Stimulated activated CD4-positive, alpha-beta T cell treated with anti-CD3 and anti-CD28 coated beads, Interleukin-15, amount 100 ng/mL, for 1 hour (primary cell): ENCODE results near the gene MAFB.

Source experiments
- DNase-seq, 2 donors: peaks; one replicate each; pipeline ENCODE4 v3.0.0-alpha.2; 2020; ENCODE audit warnings: low read depth in 1 of 2, low spot score in 1 of 2

MAFB gene

DNA sequence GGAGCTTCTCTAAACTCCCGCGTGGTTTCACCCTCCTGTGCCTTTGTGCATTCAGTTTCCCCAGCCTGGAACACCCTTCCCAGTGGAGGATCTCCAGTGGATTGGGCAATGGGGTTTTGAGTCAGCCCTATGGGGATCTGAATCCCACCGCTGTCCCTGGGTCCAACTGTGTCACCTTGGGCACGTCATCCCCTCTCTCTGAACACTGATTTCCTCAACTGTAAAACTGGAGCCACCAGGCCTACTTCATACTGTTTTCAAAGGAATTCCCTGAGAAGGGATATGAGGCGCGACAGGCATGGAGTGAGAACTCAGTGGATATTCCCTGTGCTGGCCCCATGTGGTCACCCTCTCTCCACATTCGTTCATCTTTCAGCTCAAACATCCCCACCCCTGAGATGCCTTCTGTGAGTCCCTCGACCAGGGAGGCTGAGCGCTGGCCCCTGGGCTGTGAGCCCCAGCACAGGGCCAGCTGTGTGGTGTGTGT lies 25.7 kb downstream of the MAFB start:
- DNase-seq: no peak

DNA sequence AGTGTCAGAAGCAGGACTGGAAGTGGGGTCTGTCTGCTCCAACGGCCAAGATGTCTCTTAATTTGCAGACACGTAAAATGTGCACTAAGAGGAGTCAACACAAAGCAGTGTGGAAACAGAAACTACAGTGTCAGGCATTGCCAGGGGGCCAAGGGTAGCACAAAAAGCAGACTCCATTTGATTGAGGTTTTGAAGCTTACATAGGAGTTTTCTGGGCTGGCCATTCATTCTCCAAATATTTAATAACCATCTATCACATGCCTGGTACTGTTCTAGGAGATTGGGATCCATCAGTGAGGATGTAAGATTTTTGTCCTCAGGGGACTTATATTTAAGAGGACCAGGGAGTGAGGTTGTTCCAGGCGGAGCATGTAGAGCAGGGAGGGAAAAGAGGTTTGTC lies 29.5 kb downstream of the MAFB start:
- no peak for DNase-seq

DNA sequence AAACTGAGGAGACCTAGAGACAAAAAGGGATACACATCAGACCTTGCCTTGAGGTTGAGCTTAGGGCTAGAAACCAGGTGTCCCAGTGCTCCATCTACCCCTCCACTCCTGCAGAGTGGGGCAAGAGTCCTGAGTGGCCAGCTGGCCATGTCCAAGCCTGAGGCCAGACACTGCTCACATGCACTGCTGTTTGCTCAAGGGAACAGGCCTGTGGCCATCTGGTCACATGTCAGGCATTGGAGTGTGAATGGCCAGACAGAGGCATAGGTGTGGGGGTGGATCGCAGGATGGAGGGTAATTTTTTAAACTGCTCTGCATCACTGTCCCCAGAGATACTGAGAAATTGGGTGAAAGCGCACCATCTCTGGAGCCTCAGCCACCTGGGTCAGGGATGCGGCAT lies 30.5 kb downstream of the MAFB start:
- DNase-seq: no peak

DNA sequence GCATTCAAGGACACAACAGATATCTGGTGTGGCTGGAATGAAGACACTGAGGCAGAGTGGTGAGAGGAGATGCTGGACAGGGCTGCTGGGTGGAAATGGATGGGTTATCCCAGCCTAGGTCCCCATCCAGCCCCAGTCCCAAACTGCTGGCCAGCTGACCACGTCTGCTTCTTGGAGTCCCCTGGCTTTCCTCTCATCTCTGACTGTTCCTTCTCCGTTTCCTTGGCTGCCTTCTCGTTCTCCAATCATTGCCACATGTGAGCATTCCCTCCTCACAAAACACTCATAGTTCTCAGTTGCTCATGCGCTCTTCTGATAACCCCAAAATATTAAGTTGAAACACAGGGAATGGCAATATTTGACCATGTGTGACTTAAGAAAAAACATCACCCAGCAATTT lies 31.5 kb downstream of the MAFB start:
- no peak for DNase-seq

DNA sequence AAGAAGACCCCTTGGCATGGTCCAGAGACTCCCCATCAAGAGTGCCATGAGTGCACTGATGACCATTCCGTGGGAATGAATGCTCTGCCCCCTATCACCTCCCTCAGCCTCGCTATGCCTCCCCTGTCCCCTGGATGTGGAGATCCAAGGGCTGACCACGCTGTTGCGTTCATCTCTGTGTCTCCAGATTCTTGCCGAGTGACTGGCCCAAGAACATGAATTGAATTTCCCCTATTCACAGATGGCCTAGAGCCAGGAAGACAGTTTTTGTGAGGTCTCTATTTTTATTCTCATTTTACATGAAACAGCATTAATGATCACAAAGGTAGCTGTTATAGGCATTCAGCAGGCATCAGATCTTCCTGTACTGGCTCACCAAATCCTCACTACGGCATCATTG lies 33.6 kb downstream of the MAFB start:
- no peak for DNase-seq

DNA sequence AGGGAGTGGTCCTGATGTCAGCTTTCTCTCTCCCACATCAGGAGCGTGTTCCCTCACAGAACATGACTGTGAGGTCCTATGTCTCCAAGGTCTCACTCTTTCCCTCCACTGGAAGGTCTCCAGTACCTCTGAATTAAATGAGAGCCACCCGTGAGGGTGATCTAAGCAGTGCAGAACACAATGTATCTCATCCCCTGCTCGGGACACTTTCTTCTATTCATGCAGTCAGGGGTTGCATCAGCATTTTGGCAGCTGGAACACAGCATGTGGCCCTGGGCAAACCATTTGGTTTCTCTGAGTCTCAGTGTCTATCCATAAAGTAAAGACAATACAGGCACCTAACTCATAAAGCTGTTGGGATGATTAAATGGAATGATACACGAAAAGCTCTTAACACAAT lies 34.2 kb downstream of the MAFB start:
- DNase-seq: no peak

DNA sequence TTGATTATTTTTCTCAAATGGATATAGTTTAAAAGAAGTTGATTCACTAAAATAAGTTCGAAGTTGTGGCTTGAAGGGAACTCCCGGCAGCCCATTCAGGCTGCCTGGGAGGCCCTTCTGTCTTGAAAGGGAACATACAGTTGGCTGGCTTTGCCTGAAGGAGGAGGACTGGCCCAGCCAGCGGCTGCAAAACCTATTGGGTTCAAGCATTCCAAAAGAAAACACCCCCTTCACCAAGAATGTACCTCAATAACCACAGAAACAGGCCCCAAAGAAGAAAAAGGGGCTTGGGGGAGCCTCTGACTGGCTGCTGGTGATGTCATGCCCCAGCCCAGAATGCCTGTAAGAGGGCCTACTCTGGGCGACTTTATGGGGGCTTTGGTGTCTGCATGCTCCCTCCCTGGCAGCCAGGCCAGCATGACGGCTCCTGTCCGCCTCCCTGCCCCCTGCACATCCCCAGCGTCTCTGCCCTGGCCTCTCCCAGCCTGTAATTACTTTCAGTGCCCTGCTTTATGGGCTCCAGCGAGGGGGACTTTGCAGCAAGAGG lies 36.5 kb downstream of the MAFB start:
- no peak for DNase-seq

DNA sequence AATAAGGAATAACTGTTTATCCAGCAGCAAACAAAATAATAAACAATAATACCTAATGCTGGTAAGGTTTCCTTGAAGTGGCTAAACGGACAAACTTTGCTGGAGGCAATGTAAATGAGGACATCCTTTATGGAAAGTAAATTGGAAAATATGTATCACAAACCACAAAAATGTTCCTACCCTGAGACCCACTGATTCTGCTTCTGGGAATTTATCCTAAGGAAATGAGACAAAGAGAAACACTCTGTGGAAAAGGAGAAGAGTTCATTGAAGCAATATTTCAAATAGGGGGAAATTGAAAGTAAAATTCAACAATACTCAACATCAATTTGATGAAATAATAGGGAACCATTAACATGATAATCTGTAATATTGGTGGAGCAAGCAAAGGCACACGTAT lies 37.9 kb downstream of the MAFB start:
- DNase-seq: no peak

DNA sequence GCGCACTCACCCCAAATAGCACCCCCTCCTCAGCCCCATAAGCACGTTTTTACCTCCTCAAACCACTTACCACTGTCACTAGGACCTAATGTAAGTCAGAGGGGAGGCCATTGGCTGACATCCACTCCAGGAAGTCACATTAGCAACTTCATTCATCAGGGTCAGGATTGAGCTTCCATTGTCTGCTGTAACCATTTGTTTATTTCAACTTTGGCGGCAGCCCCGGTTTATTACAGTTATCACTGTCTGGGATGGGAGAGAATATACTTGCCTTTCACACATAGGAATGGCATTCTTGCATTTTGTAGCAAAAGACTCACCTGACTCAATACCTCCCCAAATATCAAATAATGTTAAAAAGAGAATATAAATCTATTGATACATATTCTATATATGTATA lies 38.3 kb downstream of the MAFB start:
- DNase-seq: no peak

DNA sequence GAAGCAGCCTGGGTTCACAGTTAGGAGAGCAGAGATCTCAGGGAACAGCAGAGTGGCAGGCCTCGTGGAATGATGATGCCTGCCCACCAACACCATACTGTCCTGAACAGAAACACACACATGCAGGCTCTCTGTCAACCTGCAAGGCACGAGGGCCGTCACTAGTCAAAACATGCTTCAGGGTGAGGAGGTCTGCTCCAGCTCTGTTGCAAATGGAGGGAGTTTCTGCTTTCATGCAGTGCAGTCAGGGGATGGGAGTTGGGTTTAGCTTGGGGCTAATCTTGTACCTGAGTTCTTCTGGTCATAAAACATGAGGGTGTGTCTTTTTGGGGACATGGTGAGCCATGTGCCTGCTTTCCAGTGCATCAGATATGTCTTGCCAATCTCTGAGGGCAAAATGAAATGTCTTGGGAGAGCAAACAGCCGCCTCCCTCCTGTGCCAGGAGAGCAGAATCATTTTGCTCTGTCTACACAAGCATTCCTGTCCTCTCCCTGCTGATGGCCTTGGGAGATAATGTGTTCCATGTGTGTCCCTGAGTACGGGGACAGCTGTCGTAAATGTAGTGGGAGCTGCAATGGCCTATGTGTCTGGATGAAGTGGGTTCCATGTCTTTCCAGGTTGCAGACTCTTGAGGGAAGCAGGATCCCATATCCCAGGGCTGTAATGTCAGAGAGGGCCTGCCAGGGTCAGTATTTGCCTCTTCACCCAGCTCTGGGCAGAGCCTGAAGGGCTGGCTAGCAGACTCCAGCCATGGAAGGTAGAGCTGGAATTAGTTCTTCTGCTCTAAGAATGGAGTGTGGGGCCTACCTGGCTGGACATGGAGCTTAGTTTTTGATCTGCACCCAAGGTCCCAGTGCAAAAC lies 40.6 kb downstream of the MAFB start:
- DNase-seq: no peak

DNA sequence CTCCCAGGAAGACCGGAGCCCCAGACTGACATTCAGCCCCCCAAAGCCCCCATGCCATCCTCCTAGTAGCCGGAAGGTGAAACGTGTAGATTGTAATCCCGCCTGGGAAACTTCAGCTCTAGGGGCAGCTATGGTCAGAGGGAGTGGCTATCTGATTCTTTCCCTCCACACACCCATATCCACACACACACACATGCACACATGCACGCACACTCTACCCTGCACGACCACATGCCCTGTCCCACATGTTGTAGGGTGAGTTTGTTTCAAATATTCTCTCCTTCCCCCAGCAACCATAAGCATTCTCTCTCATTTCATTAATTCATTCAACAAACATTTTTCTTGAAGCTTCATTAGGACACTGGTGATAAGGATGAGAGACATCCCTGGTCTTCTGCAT lies 42.2 kb downstream of the MAFB start:
- no peak for DNase-seq

DNA sequence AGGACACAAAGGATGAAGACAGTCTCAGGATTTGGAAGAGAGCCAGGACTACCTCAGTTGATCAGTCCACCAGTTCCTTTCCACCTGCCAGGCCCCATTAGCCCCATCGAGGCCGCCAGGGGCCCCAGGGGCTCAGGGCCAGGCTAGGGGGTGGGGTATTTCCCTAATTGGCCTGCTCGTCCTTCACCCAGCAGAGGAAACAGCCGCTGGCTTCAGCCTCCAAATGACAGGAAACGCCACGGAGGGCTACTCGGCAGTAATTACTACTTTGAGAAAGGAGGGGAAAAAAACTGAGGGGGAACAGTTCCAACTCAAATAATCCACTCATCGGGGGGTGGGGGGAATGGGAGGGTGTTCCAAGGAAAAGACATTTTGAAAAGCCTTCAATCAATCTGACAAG lies 42.7 kb downstream of the MAFB start:
- no peak for DNase-seq

DNA sequence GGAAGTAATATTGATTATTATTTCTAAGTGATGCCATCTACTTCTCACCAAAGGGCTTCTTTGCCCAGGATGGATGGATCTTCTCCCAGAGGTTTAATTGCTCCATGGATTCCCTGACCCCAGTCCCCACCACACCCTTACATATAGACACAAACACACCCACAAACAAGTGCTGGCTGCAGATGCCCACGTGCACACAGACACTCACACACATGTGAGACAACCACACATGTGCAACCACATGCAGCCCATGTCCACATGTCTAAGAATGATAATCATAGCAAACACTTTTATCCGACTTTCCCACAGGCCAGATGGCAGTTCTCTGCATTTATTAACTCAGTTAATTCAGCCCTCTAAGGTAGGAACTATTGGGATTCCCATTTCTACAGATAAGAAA lies 44.2 kb downstream of the MAFB start:
- no peak for DNase-seq

DNA sequence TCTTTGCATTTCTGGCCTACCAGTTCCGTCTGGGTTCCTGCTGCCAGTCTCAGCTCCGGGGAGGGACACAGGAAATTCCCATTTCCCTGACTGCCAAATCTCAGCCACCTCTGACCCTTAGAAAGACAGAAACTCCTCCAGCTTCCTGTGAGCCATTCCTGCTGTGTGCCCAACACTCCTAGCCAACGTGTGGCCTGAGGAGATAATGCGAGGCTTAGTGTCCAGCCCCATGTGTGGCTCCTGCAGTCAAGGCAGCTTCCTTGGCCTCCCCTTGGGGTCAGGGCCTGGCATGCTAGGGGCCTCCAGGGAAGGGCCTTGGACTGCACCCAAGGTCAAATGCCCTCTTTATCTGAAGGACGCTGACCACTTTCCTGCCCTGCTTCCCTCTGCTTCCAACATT lies 45.1 kb downstream of the MAFB start:
- DNase-seq: no peak

DNA sequence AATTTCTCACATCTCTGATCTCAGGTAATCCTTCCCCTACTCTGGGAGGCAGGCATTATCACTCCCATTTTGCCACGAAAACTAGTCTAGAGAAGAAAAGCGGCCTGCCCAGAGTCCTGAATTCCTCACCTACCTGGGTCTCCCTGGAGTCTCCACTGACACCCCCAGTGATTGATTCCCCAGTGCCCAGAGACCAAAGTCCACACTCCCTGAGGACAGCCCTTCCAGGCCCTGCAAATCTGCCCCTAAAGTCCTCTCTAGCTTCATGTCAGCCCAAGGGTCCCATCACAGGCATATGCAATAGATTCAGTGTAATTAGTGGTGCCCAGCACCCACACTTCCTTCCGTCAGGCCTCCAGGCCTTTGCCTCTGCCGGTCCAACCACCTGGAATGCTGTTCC lies 47.2 kb downstream of the MAFB start:
- DNase-seq: no peak

DNA sequence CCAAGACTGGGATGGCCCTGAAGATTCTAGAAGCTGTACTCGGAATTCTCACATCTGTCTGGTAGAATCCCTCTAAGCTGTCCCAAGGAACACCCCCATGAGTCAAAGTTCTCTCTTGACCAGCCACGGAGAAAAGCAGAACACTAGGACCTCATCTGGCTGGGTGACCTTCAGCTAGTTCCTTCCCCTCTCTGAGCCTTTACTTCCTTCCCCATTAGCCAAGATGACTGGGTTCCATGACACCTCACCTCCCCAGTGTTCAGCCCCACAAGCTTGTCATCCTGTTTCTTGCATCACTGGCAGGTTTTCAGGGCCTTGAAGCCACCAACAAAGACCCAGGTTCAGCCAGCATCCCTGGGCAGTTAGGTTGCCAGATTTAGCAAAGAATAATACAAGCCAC lies 47.8 kb downstream of the MAFB start:
- DNase-seq: no peak

DNA sequence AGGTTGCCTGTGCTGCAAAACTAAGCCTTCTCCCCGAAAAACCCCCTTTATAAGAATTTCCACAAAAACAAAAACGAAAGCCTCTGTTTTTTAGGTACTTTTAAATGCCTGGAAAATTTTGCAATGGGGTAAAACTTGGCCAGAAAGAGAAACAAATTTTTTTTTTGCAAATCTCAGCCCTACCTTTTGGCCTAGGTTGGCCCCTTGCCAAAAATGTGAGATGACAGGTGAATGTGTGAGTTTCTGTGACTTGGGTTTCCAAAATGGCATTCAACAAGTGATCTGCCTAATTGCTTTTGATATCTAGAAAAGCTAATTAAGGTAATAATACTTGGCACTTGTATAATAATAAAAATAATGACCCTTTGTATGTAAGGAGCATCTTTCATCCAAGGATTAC lies 48.4 kb downstream of the MAFB start:
- DNase-seq: no peak

DNA sequence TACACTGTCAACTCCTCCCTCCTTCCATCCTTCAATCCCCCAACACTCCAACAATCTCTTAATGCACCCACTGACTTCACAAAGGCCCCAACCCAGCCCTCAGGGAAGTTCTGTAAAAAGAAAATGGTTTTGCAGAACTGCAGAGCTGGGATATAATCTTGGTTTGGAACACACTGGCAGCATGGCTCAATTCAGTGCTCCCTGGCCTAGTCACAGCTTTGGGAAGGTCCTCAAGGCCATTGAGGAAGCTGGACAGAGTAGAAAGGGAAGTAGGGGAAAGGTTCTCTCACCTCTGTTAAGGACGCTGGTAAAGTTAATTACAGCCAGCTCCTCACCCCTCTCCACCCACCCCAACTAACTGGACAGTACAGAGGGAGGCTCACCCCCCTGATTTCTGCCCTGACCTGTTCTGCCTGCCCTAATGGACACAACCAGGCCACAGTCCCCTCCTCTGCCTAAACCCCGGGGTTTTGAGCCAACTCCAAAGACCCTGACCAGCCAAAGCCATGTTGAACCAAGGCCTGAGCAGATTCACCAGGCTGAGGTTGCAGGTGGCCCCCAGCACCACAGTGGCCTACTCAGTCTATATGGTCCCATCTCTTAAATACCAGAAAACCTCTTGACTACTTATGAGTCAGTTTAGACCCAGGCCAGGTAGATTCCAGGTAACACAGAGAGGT lies 49.2 kb downstream of the MAFB start:
- no peak for DNase-seq

DNA sequence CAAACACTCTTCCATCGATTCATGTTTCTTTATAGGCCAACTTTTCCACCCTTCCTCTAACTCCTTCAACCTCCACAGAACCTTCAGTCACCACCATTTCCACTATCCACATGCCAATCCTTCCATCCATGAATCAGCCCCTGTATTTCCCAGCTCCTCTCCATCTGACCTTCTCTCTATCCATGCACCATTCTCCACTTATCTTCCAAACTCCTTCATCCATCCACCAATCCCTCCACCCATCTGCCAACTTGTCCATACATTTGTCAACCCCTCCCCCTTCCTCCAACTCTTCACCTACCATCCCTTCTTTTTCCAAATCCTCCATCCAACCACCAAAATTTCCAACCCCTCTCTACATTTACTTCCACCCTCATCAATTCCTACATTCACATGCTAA lies 49.9 kb downstream of the MAFB start:
- DNase-seq: no peak

DNA sequence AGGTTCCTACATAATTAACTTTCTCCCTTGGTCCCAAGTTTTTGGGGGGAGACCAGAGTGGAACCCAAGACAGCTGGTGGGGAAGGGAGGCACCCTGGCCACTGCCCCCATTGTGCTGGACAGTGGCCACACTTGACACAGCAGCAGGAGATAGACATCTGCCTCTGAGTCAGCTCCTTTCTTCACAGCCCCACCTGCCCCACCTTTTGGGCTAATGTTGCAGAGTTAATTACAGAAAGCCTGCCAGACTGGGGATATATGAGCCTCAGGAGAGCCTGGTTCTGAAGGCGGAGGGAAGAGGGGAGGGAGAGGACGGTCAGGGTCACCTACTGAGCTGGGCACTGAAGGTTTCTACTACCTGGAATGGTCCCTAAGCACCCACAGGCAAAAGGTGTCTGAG lies 50.6 kb downstream of the MAFB start:
- no peak for DNase-seq

DNA sequence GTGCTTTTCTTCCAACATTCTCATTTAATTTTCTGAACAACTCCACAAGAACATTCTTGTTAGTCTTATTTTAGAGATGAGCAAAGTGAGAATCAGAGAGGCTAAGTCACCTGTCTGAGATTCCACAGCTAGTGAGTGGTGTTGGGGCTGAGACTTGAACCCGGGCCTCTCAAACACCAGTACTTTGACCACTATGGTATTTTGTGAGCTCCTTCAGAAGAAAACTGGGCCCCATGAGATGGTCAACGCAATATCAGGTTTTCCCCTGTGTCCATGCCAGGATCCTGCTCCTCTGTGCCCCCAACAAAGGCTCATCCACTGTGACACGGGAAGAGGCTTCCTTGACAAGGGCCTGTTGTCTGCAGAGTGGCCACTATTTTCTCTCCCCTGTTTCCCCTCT lies 51.9 kb downstream of the MAFB start:
- no peak for DNase-seq

DNA sequence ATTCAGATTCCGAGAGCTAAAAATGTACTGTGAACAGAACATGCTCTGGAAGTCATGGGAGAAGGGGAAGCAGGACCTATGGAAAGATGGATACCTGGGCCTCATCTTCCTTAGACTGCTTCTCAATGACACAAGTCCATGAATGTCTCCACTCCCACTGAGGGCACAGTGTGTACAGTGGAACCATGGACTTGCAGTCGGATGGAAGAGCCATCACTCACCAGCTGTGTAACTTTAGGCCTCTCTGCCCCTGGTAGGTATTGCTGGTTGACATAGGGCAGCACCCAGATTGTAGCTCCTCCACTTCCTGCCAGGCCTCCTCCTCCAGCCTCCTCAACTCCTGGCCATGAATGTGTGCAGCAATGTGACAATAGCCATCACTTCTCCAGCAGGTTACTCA lies 52.5 kb downstream of the MAFB start:
- DNase-seq: no peak
